Suppressor macrophage treated with lipopolysaccharide for 1 hour (primary cell): ENCODE data around the gene ANKLE1.
A peak's percentile ranks its signal among the peaks of the same experiment; 100 is the strongest.

Experiments
- DNase-seq, 3 donors: peaks; one replicate each; pipeline ENCODE4 v3.0.0-alpha.2; 2020 to 2022

The ANKLE1 gene

GRCh38 chr19:17285415-17286135 is 3.9 kb downstream of the ANKLE1 start:
- no peak for DNase-seq

DNA sequence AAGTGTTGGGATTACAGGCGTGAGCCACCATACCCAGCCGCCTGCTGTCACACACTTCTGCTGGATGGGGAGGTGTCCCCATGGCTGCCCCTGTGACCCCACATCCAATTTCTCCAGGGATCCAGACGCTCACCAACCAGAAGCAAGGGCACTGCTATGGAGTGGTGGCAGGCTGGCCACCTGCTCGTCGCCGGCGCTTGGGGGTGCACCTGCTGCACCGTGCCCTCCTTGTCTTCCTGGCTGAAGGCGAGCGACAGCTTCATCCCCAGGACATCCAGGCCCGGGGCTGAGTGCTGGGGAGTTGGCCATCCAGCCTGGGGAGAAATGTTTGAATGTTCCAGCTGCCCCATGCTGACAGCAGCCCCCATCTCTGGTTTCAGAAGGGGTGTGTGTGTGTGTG is 4.6 kb downstream of the ANKLE1 start:
- no peak for DNase-seq

GRCh38 chr19:17286752-17287151 is 5.1 kb downstream of the ANKLE1 start:
- no peak for DNase-seq

- DNase-seq: peak; percentile 80 to 90 (median 82)
Observed at GRCh38 chr19:17289489-17289888, 7.8 kb downstream of the ANKLE1 start.

GRCh38 chr19:17292301-17293074 is 10.8 kb downstream of the ANKLE1 start:
- peak; percentile 84 to 92 (median 88) for DNase-seq

- DNase-seq: no peak
Observed at GRCh38 chr19:17293605-17294004, 11.9 kb downstream of the ANKLE1 start.

- peak; percentile 50 to 75 (median 53) for DNase-seq
Observed at GRCh38 chr19:17294051-17294891, 12.6 kb downstream of the ANKLE1 start.

DNA sequence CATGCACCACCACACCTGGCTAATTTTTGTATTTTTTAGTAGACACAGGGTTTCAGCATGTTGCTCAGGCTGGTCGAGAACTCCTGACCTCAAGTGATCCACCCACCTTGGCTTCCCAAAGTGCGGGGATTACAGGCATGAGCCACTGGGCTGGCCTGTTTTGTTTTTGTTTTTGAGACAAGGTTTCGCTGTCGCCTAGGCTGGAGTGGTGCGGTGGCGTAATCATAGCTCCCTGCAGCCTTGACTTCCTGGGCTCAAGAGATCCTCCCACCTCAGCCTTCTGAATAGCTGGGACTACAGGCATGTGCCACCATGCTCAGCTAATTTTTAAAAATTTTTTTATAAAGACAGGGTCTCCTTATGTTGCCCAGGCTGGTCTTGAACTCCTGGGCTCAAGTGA is 13.8 kb downstream of the ANKLE1 start:
- peak in 1 of 3 donors; percentile 16 for DNase-seq

DNA sequence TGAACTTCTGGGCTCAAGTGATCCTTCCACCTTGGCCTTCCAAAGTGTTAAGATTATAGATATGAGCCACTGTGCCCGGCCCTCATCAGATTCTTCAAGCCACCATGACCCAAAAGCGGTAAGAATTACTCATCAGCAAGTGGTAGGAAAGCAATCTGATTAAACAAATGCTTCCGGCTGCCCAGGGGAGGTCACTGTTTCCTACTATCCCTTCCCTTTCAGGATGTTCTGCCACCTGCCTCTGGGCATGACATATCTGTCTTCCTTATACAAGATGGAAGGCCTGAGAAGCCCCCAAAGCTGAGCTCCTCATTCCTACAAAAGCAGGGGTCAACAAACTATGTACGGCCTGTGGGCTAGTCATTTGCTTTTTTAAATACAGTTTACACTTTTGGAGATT is 14.6 kb downstream of the ANKLE1 start:
- DNase-seq: peak; percentile 23 to 37 (median 33)

DNA sequence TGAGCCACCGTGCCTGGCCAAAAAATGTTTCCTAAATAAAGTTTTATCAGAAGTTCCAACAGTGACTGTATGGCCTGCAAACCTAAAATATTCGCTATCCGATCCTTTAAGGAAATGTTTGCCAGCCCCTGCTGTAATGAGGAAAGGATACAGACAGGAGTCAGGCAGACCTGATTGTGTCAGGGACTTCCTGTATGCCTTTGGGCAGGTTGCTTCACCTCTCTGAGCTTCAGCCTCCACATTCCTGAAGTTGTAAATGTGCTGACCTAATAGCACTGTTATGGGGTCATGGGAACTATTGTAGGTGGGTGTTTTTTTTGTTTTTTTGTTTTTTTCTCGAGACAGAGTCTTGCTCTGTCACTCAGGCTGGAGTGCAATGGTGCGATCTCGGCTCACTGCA is 15.3 kb downstream of the ANKLE1 start:
- no peak for DNase-seq

GRCh38 chr19:17300992-17301619 is 19.4 kb downstream of the ANKLE1 start:
- DNase-seq: no peak

GRCh38 chr19:17302391-17303166 is 20.9 kb downstream of the ANKLE1 start:
- peak; percentile 68 to 74 (median 69) for DNase-seq

DNA sequence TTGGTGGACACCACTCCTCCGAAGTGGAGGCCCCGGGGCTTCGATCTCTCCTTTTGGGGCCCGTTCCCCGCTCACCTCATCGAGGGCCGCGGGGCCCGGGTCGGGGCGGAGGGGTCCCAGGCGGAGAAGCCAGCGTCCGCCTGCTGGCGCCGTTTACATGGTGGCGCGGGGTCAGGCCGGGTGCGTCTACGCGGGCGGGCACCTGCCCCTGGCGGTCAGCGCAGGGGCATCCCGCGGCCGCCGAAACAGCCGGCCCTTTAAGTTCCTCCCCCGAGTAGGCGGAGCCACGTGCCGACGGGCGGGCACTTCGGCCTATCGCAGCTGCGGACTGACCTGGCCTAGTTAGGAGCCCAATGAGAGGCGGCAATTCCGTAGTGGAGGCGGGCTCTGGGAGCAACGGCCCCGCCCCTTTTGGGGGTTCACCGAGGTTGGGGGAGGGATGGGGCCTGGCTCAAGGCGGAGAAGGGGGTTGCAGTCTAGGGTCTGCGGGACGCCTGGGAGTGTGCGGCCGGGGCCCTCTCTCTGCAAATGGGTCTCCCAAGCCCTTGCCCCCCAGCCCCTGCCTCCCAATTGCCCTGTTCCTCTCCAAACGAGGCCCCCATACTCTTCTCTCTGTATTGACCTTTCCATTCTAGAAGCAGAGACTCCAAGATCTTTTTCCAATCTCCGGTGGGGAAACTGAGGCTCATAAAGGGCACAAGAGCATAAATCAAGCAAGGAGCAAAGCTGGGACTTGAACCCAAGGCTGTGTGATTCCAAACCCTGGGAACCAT is 21.7 kb downstream of the ANKLE1 start, which contains the start of gene ABHD8:
Gene ABHD8 (minus strand): TSS at position 259 of the 773 bp plus-strand sequence. CDS start 1,809 bp downstream, outside the sequence.
- DNase-seq: peak; percentile 99

DNA sequence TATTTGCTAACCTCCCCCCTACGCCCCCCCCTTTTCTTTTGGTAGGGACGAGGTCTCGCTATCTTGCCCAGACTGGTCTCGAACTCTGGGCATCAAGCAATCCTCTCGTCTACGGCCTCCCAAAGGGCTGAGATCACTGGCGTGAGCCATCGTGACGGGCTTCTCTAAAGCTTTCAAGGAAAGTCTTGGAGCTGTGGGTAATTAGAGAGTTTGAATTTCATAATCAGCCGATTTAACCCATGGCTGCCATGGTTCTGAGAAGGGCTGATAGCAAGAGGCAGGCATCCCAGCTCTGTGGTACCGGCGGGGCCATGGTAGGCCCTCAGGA is 22.2 kb downstream of the ANKLE1 start:
- peak in 1 of 3 donors; percentile 18 for DNase-seq

GRCh38 chr19:17304386-17305215 is 22.9 kb downstream of the ANKLE1 start:
- no peak for DNase-seq

DNA sequence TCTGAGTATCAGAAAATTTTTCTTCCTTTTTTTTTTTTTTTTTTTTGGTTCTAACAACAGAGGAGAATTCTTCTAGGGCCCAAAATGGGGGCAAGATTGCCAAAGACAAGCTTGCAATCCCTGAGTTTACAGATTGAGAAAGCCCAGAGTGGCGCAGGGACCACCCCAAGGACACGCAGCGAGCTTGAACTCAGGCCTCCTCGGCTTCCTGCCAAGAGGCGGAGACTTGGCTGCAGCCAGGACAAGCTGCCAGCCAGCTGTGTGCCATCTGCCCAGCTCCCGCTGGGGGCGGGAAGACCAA is 23.5 kb downstream of the ANKLE1 start:
- no peak for DNase-seq

GRCh38 chr19:17305517-17306284 is 24.0 kb downstream of the ANKLE1 start, which contains the start of gene MRPL34:
MRPL34 (plus strand) TSS chr19:17305872; CDS start chr19:17305893, 21 bp downstream.
- peak; percentile 97 to 99 (median 99) for DNase-seq

GRCh38 chr19:17306285-17306714 is 24.6 kb downstream of the ANKLE1 start:
- no peak for DNase-seq

DNA sequence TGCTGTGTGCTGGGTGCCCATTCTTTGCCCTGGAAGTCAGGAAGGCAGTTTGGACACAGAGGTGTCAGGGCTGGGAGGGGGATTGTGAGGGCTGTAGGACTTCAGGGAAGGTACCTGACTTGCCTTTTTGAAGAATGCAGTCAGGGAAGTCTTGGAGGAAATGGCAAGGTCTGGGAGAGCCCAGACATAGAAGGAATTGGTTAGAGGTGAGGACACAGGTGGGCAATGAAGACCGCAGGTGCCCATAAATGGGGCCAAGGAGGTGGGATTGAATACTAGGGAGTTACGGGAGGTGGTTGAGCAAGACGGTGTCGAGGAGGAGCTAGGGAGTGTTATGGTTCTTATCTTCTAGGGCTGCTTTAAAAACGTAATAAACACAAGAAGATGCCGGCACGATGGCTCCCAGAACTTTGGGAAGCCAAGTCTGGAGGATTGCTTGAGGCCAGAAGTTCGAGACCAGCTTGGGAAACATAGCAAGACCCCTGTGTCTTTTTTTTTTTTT is 26.2 kb downstream of the ANKLE1 start:
- DNase-seq: no peak
